CD4-positive, alpha-beta T cell treated with Interferon alpha-2 for 1 hour (primary cell): ENCODE results near the gene SRA1.
"Not testable (repeated sequence)": the region's sequence is repeated elsewhere in the genome, so short reads cannot be mapped to it uniquely, and the experiment has no call there.

Experiments used
- DNase-seq, 2 donors: peaks; one replicate each; pipeline ENCODE4 v3.0.0-alpha.2; 2020 to 2022

SRA1 gene

GRCh38 chr5:140557136-140557805 lies at the start of gene SRA1:
TSS of gene SRA1 (minus strand) at chr5:140557473. CDS start at chr5:140557452, 21 bp downstream.
- peak; percentile 87 to 88 for DNase-seq

GRCh38 chr5:140607031-140607430 lies 49.8 kb upstream of the SRA1 start:
- DNase-seq: no peak

GRCh38 chr5:140605879-140606278 lies 48.6 kb upstream of the SRA1 start:
- no peak for DNase-seq

GRCh38 chr5:140603734-140604133 lies 46.5 kb upstream of the SRA1 start:
- no peak for DNase-seq

- not testable (repeated sequence) for DNase-seq
These were observed 46.1 kb upstream of the SRA1 start for GRCh38 chr5:140603446-140603698.

- peak in 1 of 2 donors; percentile 18 for DNase-seq
These were observed 44.9 kb upstream of the SRA1 start for GRCh38 chr5:140602147-140602546.

GRCh38 chr5:140600096-140600495 lies 42.8 kb upstream of the SRA1 start:
- DNase-seq: no peak

GRCh38 chr5:140598836-140599235 lies 41.6 kb upstream of the SRA1 start:
- no peak for DNase-seq

- no peak for DNase-seq
These were observed 39.1 kb upstream of the SRA1 start for GRCh38 chr5:140596321-140596741.

GRCh38 chr5:140595538-140596300 lies 38.4 kb upstream of the SRA1 start:
- peak; percentile 16 to 53 for DNase-seq

GRCh38 chr5:140594169-140594568 lies 36.9 kb upstream of the SRA1 start:
- no peak for DNase-seq

- DNase-seq: not testable (repeated sequence)
These were observed 35.8 kb upstream of the SRA1 start for GRCh38 chr5:140593070-140593469.

GRCh38 chr5:140591747-140592372 lies 34.6 kb upstream of the SRA1 start:
- no peak for DNase-seq

GRCh38 chr5:140590861-140591260 lies 33.6 kb upstream of the SRA1 start:
- DNase-seq: no peak

- DNase-seq: no peak
These were observed 31.2 kb upstream of the SRA1 start for GRCh38 chr5:140588311-140589070.

- no peak for DNase-seq
These were observed 30.2 kb upstream of the SRA1 start for GRCh38 chr5:140587495-140587894.

GRCh38 chr5:140579188-140579747 lies 22.0 kb upstream of the SRA1 start:
- DNase-seq: not testable (repeated sequence)

GRCh38 chr5:140576776-140577201 lies 19.5 kb upstream of the SRA1 start:
- no peak for DNase-seq

- DNase-seq: peak in 1 of 2 donors; percentile 50
These were observed 18.0 kb upstream of the SRA1 start for GRCh38 chr5:140575309-140575708.

GRCh38 chr5:140574165-140574564 lies 16.9 kb upstream of the SRA1 start:
- no peak for DNase-seq

- DNase-seq: no peak
These were observed 16.4 kb upstream of the SRA1 start for GRCh38 chr5:140573683-140574082.

GRCh38 chr5:140571105-140571504 lies 13.8 kb upstream of the SRA1 start:
- DNase-seq: no peak

GRCh38 chr5:140570488-140570887 lies 13.2 kb upstream of the SRA1 start:
- DNase-seq: no peak
